HG03571 (cell line): ENCODE results near the gene ZBTB21.

Experiments used
- ATAC-seq: cut with Tn5 transposase; IDR thresholded peaks from one replicate; pipeline ENCODE4 v1.9.1; 2021; ENCODE audit not compliant: unreplicated experiment

Gene ZBTB21

DNA sequence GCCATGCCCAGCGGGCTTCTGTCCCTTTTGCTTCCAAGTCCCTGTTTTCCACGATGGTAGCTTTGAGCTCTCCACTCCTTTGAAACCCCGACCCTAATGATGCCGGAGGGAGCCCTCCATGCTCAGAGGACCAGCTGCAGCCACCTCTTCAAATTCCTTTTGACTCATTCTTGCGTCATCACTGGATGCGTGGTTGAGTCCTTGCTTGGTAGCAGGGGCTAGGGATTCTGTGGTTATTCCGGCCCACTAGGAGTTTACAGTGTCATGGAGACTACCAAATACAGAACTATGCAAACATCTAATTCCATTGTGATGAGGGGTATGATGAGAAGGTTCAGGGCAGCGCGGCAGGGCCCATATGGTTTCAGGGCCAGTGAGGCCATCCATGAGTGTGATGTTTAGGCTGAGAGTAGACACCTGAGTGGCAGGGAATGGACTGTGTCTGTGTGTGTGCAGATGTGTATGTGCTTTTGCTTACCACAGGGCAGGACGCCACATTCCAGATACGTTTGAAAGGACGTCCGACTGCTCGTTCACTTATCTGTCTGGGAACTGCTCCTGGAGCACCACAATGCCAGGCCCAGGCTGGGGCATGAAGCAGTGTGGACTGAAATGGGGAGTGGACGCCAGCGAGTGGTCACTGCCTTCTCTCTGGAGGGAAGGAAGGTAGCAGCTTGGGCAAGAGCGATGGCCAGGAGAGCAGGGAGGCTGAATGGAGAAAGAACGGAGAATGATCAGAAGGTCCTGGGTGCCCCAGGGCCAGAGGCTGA is 30.4 kb upstream of the ZBTB21 start:
- no peak for ATAC-seq

DNA sequence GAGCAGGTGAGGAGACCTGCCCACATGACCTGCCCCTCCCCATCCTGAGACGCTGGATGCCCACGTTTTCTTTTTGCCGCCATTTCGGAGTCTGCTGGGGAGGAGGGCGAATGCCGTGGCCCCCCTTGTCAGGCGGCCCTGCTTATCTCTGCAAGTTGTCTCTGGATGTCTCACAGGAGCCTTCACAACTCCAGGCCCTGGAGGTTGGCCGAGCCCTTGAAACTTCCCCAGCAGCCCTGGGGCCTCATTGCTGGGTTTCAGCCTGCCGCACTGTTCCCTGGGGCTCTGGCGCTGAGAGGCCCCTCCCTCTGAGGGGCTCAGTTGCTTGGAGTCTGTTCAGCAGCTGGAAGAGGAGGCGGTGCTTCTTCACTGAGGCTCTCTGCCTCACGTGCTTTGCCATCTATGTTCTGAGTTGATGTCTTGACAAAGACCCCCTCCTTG is 29.8 kb upstream of the ZBTB21 start:
- no peak for ATAC-seq

DNA sequence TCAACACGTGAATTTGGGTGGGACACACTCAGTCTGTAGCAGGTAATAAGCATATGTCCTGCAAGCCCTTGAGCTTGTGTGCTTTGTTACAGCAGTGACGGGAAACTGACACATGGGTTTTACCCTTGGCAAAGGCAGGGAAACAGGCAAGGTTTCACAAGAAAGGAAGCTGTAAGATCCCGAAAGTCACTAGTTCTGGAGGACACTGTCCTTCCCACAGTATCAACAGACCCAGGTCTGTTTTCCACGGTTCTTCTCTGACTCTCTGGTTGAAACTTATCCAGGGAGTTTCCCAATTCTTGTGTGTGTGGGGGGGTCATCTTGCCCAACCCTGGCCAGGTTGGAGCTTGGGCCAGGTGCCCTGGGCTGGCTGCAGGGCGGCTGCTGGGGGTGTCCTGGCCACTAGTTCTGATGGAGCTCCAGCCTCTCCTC is 29.3 kb upstream of the ZBTB21 start:
- ATAC-seq = no peak

DNA sequence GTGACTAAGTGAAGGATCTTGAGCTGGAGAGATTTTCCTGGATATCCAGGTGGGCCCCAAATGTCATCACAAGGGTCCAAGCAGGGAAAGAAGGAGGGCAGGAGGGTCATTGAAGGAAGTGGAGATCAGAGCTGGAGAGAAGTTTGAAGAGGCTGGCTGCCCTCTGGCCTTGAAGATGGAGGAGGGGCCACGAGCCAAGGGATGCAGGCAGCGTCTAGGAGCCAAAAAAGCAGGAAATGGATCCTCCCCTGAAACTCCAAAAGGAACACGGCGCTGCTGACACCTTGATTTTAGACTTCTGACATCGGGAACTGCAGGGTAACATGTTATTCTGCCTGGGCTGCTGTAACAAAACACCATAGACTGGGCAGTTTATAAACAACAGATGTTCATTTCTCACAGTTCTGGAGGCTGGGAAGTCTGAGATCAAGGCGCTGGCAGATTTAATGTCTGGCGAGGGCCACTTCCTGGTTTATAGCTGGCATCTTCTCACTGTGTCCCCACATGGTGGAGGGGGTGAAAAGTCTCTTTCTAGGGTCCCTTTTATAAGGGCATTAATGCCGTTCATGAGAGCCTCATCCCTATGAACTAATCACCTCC is 28.8 kb upstream of the ZBTB21 start:
- ATAC-seq = no peak

DNA sequence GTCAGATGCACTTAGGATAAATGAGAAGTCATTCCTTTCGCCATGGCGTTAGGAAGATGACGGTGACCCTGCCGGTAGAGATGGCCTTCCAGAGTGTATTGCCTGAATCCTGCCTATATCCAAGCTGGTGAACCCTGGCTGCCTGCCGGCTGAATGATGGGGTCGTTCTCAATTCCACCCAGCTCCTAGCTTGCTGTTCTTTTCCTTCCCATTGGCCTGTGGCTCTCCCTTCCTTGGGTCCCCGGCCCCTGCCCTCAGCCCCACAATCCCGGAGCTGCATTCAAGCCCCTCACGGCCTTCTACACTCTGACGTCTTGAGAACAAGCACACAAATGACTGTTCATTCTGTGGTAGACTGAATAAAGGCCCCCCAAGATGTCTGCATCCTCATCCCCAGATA is 28.2 kb upstream of the ZBTB21 start:
- ATAC-seq = no peak

DNA sequence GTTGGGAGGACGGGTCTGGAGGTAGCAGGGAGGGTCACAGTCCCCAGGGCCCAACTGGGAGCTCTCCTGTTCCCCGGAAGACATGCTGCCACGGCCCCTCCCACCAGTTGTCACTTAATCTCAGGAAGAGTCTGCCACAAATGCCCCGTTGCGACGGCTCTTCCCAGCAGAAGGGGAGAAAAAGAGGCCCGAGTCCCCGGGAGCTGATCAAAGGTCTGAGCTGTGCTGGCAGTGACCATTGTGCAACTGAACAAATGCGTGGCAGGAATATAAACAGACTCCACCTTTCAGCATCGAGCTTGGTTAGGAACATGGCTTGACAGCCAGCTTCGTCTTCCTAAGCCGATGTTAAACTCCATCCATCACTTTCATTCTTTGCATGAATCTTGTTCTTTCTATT is 27.8 kb upstream of the ZBTB21 start:
- ATAC-seq = no peak

DNA sequence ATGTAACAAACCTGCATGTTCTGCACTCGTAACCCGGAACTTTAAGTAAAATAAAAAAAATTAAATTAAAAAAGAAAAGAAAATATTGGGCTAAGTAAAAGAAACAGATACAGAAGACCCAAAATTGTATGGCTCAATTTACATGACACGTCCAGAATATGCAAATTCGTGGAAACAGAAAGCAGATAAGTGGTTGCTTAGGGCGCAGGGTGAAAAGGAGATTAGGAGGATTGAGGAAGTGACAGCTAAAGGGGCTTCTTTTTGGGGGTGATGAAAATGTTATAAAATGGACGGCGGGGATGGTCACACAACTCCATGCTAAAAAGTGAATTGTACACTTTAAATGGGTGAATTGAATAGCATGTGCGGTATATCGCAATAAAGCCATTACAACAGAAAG is 27.4 kb upstream of the ZBTB21 start:
- no peak for ATAC-seq

DNA sequence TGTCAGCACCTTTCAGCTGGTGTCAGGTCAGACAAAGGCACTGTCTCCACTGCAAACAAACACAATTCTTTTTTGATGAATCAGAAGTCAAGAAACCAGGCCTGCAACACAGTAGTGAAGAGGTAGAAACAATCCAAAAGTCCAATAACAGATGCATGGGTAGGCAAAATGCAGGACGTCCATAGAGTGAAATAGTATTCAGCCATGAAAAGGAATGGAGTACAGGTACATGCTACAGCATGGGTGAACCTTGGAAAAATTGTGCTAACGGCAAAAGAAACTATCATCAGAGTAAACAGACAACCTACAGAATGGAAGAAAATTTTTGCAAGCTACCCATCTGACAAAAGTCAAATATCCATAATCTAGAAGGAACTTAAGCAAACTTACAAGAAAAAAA is 26.2 kb upstream of the ZBTB21 start:
- no peak for ATAC-seq

DNA sequence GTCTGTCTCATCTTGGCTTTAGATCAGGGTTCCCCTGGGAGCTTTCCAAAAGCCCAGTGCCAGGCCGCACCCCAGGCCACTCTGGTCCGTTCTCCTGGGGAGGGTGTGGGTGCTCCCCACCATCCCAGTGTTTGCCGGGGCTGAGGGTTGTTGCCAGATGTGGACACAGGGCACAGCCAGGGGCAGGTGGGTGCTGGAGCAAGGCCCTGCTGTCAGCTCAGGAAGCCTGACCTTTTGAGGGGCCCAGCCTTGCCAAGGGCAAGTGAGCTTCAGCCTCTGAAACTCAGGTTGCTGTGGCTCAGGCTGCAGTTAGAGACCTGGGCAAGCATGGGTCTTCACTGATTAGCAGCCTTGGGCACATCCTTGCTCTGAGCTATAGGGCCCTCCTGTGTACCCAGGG is 22.8 kb upstream of the ZBTB21 start:
- no peak for ATAC-seq

DNA sequence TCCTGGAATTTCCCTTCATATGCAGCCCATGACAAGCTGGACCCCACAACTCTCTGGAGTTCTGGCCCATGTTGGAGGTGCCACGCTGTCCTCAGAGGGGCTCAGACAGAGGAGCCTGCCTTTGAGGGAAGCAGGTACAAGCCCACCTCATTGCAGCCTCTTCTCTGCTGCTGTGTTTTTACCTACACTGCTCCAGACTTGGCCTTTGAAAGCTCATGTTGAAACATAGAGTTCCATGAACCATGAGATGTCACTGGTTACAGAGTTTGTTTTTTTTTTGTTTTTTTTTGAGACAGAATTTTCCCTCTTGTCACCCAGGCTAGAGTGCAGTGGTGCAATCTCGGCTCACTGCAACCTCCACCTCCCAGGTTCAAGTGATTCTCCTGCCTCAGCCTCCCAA is 22.1 kb upstream of the ZBTB21 start:
- ATAC-seq = no peak

DNA sequence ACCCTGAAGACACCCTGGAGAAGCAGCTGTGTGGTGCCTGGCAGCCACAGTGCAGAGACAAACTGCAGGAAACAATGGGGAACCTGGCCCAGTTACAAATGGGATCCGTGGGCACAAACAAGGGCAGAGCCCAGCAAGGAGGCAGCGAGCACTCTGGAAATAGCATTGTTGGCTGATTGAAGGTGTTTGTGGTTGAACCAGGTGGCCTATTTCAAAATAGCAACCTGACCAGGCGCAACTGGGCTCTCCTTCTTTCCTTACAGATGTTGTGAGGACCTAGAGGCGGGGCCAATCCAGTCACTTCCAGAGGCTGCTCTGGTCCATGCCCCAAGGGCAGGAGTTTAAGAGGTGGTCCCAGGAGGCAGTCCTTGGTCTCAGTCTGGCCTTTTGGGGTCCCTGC is 21.7 kb upstream of the ZBTB21 start:
- ATAC-seq = no peak

DNA sequence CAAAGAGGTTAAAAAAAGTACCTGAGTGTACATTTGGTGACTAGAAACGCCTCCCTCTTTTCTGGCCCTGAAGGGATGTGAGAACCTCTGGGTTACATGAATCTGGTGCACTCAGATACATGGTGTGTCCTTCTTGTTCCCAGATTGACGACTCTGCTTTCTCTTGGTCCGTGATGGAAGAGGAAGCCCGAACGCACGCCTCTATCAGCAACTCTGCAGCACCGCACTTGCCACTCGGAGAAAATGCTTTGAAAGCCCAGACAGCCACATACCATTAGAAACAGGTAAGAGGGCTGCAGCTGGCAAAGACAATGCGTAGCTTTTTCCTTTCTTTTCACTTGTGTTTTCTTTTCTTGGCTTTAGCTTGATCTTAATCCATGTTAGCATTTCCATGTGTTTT is 21.1 kb upstream of the ZBTB21 start:
- ATAC-seq = no peak

DNA sequence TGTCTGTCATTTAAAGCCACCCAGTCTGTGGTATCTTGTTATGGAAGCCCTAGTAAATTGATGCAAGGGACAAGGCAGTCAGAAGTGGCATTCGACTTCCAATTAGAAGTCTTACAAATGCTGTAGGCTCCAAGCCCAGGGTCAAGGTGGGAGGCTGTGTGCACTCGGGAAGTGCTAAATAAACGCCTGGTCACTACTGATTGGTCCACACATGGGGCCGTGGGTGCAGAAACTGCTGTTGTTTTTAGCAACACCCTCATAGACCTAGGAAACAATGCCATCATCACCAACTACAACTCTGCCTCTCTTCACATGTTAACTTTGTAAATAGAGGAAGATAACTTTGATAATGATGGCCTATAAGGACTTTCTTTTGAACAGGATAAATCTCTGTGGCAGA is 20.2 kb upstream of the ZBTB21 start:
- ATAC-seq = no peak

DNA sequence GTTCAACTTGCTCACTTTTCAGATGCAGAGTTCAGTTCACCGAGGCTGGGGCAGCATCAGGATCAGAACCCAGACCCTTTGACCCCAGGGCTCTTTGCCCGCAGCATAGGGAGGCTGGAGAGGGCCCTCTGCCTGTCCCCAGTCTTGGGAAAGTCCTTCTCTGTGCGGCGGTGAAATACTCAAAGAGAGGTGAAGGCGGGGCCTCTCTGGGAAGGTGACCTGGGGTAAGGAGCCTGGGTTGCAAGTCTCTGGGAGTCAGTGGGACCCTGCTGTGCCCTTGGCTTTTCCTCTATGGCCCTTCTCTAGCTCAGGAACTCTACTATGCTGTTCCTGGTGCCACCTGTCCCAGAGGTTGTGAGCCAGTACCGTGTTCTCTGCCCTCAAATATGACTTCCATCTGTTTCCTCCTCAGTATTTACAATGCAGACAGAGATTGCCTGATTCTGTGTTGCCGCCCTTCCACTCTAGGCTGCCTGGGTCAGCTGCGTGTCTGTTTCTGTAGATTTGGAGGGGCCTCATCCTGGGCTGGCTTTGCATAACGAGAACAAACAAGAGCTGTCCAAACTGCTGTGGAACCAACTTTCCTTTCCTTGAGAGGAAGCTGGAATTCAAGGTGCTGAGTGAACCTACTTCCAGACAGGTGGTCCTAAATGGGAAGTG is 18.7 kb upstream of the ZBTB21 start:
- no peak for ATAC-seq

DNA sequence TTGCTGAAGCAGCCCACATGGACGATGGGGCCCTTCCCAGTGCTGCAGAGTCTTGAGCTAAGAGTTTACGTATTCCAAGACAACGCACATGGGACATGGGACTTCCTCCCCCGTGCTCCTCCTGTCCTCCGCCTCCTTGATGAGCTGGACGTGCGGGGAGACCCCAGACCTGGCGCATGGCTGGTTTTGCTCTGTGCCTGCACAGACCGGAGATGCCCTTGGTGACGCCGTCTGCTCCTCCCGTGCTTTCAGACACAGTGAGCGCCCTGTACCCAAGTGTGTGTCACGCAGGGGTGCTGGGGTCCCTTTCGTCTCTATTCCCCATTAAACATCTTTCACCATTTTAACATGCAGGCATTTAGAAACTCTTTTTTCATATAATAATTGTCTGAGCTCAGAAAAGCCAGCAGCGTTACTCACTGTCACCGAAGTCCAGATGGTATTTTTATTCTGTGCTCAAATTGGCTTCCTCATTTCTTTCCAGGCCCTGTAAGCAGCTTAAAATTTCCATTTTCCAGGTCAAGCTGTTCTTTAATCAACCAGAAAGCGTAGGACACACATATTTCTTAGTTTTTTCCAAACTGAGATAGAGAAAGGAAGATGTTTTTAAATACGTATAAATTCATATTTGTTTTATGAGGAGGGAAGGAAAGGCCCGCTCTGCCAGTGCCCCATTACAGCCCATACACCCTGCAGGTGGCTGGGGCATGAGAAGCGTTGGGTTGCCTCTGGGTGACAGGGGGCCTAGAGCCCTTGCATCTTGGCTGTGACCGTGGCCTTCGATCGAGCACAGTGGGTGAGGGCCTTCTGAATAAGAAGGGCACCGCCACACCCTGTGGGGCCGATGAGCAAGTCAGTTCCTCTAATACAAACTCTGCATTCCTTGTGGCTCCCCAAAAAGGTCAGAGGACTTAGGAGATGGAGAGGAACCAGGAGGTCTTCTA is 17.9 kb upstream of the ZBTB21 start:
- no peak for ATAC-seq

DNA sequence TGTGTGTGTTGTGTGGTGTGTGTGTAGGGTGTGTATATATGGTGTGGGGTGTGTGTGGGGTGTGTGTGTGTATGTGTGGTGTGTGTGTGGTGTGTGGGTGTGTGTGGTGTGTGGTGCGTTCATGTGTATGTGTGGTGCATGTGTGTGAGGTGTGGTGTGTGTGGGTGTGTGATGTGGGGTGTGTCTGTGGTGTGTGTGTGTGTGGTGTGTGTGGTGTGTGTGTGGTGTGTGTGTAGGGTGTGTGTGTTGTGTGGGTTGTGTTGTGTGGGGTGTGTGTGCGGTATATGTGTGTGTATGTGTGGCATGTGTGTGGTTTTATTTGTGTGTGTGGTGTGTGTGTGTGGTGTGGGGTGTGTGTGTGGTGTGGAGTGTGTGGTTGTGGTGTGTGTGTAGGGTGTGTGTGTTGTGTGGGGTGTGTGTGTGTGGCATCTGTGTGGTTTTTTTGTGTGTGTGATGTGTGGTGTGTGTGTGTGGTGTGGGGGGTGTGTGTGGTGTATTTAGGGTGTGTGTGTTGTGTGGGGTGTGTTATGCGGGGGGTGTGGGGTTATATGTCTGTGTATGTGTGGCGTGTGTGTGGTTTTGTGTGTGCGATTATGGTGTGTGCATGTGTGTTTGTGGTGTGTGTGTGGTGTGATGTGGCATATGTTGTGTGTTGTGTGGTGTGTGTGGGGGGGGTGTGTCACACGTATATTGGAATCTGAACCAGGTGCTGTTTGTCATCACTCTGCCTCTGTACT is 17.1 kb upstream of the ZBTB21 start:
- no peak for ATAC-seq

DNA sequence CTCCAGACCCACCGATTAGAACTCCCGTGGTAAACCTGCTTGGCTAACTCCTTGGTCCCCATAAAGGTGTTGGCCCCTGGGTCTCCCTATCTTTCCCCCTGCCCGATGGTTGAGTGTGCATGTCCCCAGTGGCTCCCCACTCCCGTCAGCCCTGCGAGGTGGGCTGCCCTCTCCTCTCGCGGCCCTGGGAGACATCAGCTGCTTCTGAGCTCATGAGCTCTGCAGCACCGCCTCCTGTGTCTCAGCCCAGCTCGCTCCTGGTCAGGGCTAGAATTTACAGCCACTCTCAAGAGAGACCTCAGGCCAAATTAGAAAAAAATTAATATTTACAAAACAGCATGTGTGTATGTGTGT is 15.9 kb upstream of the ZBTB21 start:
- ATAC-seq = no peak

DNA sequence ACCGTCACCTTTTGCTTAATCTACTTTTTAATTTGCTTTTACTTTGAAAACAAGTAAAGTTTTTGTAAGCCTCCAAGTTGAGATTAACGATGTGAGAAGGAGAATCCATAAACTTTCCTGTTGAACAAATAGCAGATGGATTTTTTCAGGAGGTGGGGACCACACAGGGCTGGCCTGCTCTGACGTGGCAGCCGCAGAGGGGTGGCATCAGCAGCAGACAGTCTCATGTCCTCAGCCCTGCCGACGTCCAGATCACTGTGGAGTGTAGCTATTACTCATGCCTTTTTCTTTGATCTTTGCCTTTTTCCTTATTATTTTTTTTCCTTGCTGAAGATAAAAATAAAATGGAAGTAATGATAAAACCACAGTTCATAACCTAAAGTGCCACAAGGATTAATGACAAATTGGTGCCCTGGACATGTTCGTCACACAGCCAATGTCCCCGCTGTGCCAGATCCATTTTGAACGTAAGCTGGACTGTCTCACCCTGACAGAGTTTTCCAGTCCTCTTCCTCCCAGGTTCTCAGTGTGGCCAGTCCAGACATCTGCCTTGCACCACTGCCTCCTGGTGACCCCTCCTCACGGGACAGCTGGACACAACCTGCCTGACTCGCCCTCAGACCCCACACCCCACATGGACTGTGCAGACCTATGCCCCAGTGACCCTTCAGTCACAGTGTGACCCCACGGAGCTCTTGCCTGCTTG is 15.4 kb upstream of the ZBTB21 start:
- ATAC-seq = no peak

DNA sequence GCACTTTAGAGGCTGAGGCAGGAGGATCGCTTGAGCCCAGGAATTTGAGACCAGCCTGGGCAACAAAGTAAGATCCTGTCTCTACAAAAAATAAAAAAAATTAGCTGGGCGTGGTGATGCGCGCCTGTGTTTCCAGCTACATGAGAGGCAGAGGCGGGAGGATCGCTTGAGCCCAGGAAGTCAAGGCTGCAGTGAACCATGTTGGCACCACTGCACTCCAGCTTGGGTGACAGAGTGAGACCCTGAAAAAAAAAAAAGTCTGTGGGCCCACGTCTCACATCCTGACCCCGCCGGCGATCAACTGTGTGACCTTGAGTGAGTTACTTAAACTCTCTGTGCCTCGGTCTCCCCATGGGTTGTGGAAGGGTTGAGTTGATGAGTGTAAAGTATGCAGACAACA is 12.7 kb upstream of the ZBTB21 start:
- no peak for ATAC-seq

DNA sequence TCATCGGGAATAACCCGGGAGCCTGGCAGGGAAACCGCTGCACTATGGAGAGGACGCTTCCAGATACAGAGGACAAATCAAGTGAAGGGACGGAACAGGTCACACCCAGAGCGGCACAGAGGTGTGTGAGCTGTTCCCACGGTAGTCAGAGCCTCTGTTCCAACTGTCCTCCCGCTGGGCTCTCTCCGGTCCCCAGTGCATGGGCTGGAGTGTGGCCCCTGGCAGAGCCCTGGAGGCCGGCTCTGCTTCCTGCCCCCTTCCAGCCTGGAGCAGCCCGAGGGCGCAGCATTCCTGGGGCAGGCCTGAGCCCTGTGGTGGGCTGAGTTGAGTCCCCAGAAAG is 11.9 kb upstream of the ZBTB21 start:
- ATAC-seq = no peak
